Measurements from ENCODE around the gene SLC35E1. TPM values are rescaled to one million over a fixed set of nuclear protein-coding genes. Genes with fewer than 3 reads are reported as not detected.

The SLC35E1 gene
- total RNA-seq, 1 experiment from 2014 or later, result 43.5 TPM

- no peak overlapping the region for H3K4me3 ChIP-seq (ENCODE audit: low read depth in 2 of 2, low read length in 2 of 2)
- intact Hi-C loops (cut with micrococcal nuclease; ENCODE audit: unreplicated experiment) (no loop called here), in situ Hi-C loops (cut with HindIII; ENCODE audit: low pct_unique_long_range_greater_than_20kb, low sequenced_read_pairs) (no loop called here)
- H3K4me1 ChIP-seq (ENCODE audit: control insufficient read depth, insufficient read depth, low read length), result peaks cover 3% of the 10 kb centered on the region
- TF ChIP-seq POLR2AphosphoS5 (IDR thresholded peaks at IDR 0.05; ENCODE audit: low read depth, low read length) (no peak), SIN3A (IDR thresholded peaks at IDR 0.05; ENCODE audit: borderline replicate concordance, insufficient read depth, low read depth, low read length) (no peak), TCF7L2 (IDR thresholded peaks at IDR 0.05; ENCODE audit: low read depth, low read length) (no peak), CTCF (IDR thresholded peaks at IDR 0.05) (no peak), REST (IDR thresholded peaks at IDR 0.05; ENCODE audit: insufficient read depth in 1 of 2, low read depth in 2 of 2, low read length in 1 of 2) (no peak)
- ChIA-PET CTCF (no interaction called here), POLR2A (no interaction called here)
- BruUV-seq (replicated peaks), result no TSS peak
- H3K9me3 ChIP-seq (ENCODE audit: control insufficient read depth, insufficient read depth, low read depth, low read length), result no peaks in the 10 kb centered on the region
- peaks cover 4% of the 10 kb centered on the region; the same call in 1 of the 2 replicates for H3K36me3 ChIP-seq (ENCODE audit: control insufficient read depth, insufficient read depth, low read length)
- H3K27me3 ChIP-seq (ENCODE audit: control insufficient read depth, insufficient read depth, low read length), result no peaks in the 10 kb centered on the region
- no peak for ATAC-seq
- no peak overlapping the region for H3K27ac ChIP-seq (ENCODE audit: low read length)
- no peak for DNase-seq (ENCODE audit: low read depth, low spot score)
Observed at GRCh38 chr19:16566161-16566560, 6.1 kb downstream of the SLC35E1 start.

GRCh38 chr19:16564842-16565241 is 7.4 kb downstream of the SLC35E1 start:
- BruUV-seq (replicated peaks), result no TSS peak
- H3K27me3 ChIP-seq (ENCODE audit: control insufficient read depth, insufficient read depth, low read length), result no peaks in the 10 kb centered on the region

More at GRCh38 chr19:16564842-16565241, 7.4 kb downstream of the SLC35E1 start:
- intact Hi-C loops (cut with micrococcal nuclease; ENCODE audit: unreplicated experiment), result no loop called here
- no peaks in the 10 kb centered on the region; the same call in 1 of the 2 replicates for H3K4me1 ChIP-seq (ENCODE audit: control insufficient read depth, insufficient read depth, low read length)
- ATAC-seq (no peak), DNase-seq (ENCODE audit: low read depth, low spot score) (no peak)
- no peak for TF ChIP-seq POLR2AphosphoS5 (IDR thresholded peaks at IDR 0.05; ENCODE audit: low read depth, low read length)
- TF ChIP-seq REST (IDR thresholded peaks at IDR 0.05; ENCODE audit: insufficient read depth in 1 of 2, low read depth in 2 of 2, low read length in 1 of 2), result no peak
- no peak for TF ChIP-seq TCF7L2 (IDR thresholded peaks at IDR 0.05; ENCODE audit: low read depth, low read length)
- no peak for TF ChIP-seq CTCF (IDR thresholded peaks at IDR 0.05)
- TF ChIP-seq SIN3A (IDR thresholded peaks at IDR 0.05; ENCODE audit: borderline replicate concordance, insufficient read depth, low read depth, low read length), result no peak
- H3K36me3 ChIP-seq (ENCODE audit: control insufficient read depth, insufficient read depth, low read length), result peaks cover 4% of the 10 kb centered on the region; the same call in 1 of the 2 replicates
- H3K9me3 ChIP-seq (ENCODE audit: control insufficient read depth, insufficient read depth, low read depth, low read length), result no peaks in the 10 kb centered on the region
- H3K27ac ChIP-seq (ENCODE audit: low read length), result no peak overlapping the region
- POLR2A ChIA-PET, result no interaction called here
- CTCF ChIA-PET, result no interaction called here
- no peak overlapping the region for H3K4me3 ChIP-seq (ENCODE audit: low read depth in 2 of 2, low read length in 2 of 2)
- in situ Hi-C loops (cut with HindIII; ENCODE audit: low pct_unique_long_range_greater_than_20kb, low sequenced_read_pairs), result no loop called here
